Astrocyte (in vitro differentiated cells and primary cell): Measurements from ENCODE around the gene PPM1N. TPM values are rescaled to one million over a fixed set of nuclear protein-coding genes. Genes with fewer than 3 reads are reported as not detected.
A peak's percentile ranks its signal among the peaks of the same experiment; 100 is the strongest.

Experiments
- DNase-seq: peaks from one replicate; pipeline ENCODE4 v3.0.0-alpha.2; 2010; ENCODE audit warnings: low read depth
- FAIRE-seq: peaks from 2 replicates; lab custom pipeline; 2011; peaks lifted over from hg19 to GRCh38; lab: Jason Lieb, UNC
- H2AFZ ChIP-seq: 2 replicates; pipeline ENCODE4 v1.6.0; 2012; ENCODE audit warnings: low read depth, low read length, inconsistent platforms
- H3K27ac ChIP-seq: 2 replicates; pipeline ENCODE4 v1.5.1; 2011; ENCODE audit warnings: low read depth, low read length, inconsistent platforms
- H3K27me3 ChIP-seq: 2 replicates; pipeline ENCODE4 v1.6.0; 2011; ENCODE audit warnings: low read length, inconsistent platforms; ENCODE audit not compliant: insufficient read depth
- H3K36me3 ChIP-seq: 2 replicates; pipeline ENCODE4 v1.5.1; 2011; ENCODE audit warnings: low read length, inconsistent platforms; ENCODE audit not compliant: insufficient read depth
- H3K4me1 ChIP-seq: 2 replicates; pipeline ENCODE4 v1.5.1; 2011; ENCODE audit warnings: low read length, inconsistent platforms; ENCODE audit not compliant: insufficient read depth
- H3K4me2 ChIP-seq: 2 replicates; pipeline ENCODE4 v1.6.0; 2012; ENCODE audit warnings: low read length, inconsistent platforms
- H3K4me3 ChIP-seq: 2 replicates; pipeline ENCODE4 v1.5.1; 2011; ENCODE audit warnings: low read depth, mild to moderate bottlenecking, low read length, inconsistent platforms; ENCODE audit not compliant: insufficient read depth
- H3K79me2 ChIP-seq: 2 replicates; pipeline ENCODE4 v1.6.0; 2012; ENCODE audit warnings: mild to moderate bottlenecking, low read length, inconsistent platforms; ENCODE audit not compliant: insufficient read depth
- H3K9ac ChIP-seq: 2 replicates; pipeline ENCODE4 v1.6.0; 2012; ENCODE audit warnings: mild to moderate bottlenecking, low read length, inconsistent platforms
- H3K9me3 ChIP-seq: 2 replicates; pipeline ENCODE4 v1.5.1; 2012; ENCODE audit warnings: low read depth, mild to moderate bottlenecking, low read length, inconsistent platforms; ENCODE audit not compliant: insufficient read depth
- H4K20me1 ChIP-seq: 2 replicates; pipeline ENCODE4 v1.6.0; 2012; ENCODE audit warnings: low read length, inconsistent platforms; ENCODE audit not compliant: insufficient read depth
- H3K27ac Mint-ChIP-seq: one replicate; pipeline ENCODE4 v1.8.0; 2021; ENCODE audit warnings: mild to moderate bottlenecking, mixed read lengths; ENCODE audit not compliant: unreplicated experiment
- H3K27me3 Mint-ChIP-seq: one replicate; pipeline ENCODE4 v1.8.0; 2021; ENCODE audit warnings: low read depth, mixed read lengths; ENCODE audit not compliant: unreplicated experiment
- H3K36me3 Mint-ChIP-seq: one replicate; pipeline ENCODE4 v1.8.0; 2021; ENCODE audit warnings: low read depth, mixed read lengths; ENCODE audit not compliant: unreplicated experiment
- H3K4me1 Mint-ChIP-seq: one replicate; pipeline ENCODE4 v1.8.0; 2021; ENCODE audit warnings: low read depth, mixed read lengths; ENCODE audit not compliant: unreplicated experiment
- H3K4me3 Mint-ChIP-seq: one replicate; pipeline ENCODE4 v1.8.0; 2021; ENCODE audit warnings: mild to moderate bottlenecking, moderate library complexity, mixed read lengths; ENCODE audit not compliant: unreplicated experiment
- H3K9me3 Mint-ChIP-seq: one replicate; pipeline ENCODE4 v1.8.0; 2021; ENCODE audit warnings: mild to moderate bottlenecking, mixed read lengths; ENCODE audit not compliant: unreplicated experiment
- CTCF ChIP-seq: IDR thresholded peaks from 2 replicates; pipeline ENCODE4 v1.5.1; 2011; ENCODE audit warnings: low read depth, mild to moderate bottlenecking, inconsistent platforms, low read length, moderate library complexity; ENCODE audit not compliant: insufficient read depth
- EZH2 ChIP-seq: IDR thresholded peaks from 2 replicates; pipeline ENCODE4 v1.6.1; 2012; ENCODE audit warnings: mild to moderate bottlenecking, low read length, inconsistent platforms; ENCODE audit not compliant: insufficient read depth
- total RNA-seq: library from RNA; stranded (reverse); gene quantifications from 2 replicates; pipeline ENCODE4 v1.2.1, GENCODE V29; 2021

Gene PPM1N
- total RNA-seq, 1 donor from 2014 or later: 1.3 TPM

- H3K4me3 Mint-ChIP-seq: no peak overlapping the region
- Histone ChIP-seq H3K9ac (no peak overlapping the region), H3K4me1 (no peaks in the 10 kb centered on the region), H3K4me3 (no peak overlapping the region), H3K36me3 (no peaks in the 10 kb centered on the region), H3K79me2 (no peaks in the 10 kb centered on the region), H3K4me2 (no peak overlapping the region), H3K9me3 (no peaks in the 10 kb centered on the region), H4K20me1 (no peaks in the 10 kb centered on the region), H3K27me3 (no peaks in the 10 kb centered on the region), H3K27ac (no peak overlapping the region), H2AFZ (no peak overlapping the region)
- no peak overlapping the region for H3K27ac Mint-ChIP-seq
- FAIRE-seq (no peak), DNase-seq (no peak)
- peaks cover 2% of the 10 kb centered on the region for H3K9me3 Mint-ChIP-seq
- TF ChIP-seq EZH2: no peak
- no peak for TF ChIP-seq CTCF
- H3K36me3 Mint-ChIP-seq: no peaks in the 10 kb centered on the region
- H3K27me3 Mint-ChIP-seq: no peaks in the 10 kb centered on the region
- no peaks in the 10 kb centered on the region for H3K4me1 Mint-ChIP-seq
Observed at GRCh38 chr19:45542234-45542668, 44.0 kb downstream of the PPM1N start.

- Histone ChIP-seq H3K27ac (no peak overlapping the region), H3K4me1 (no peaks in the 10 kb centered on the region), H3K27me3 (no peaks in the 10 kb centered on the region), H3K9ac (no peak overlapping the region), H3K79me2 (no peaks in the 10 kb centered on the region), H3K9me3 (no peaks in the 10 kb centered on the region), H3K4me3 (no peak overlapping the region), H2AFZ (no peak overlapping the region), H3K36me3 (no peaks in the 10 kb centered on the region), H3K4me2 (no peak overlapping the region), H4K20me1 (peaks cover 3% of the 10 kb centered on the region)
- H3K4me1 Mint-ChIP-seq: no peaks in the 10 kb centered on the region
- FAIRE-seq (no peak), DNase-seq (no peak)
- no peaks in the 10 kb centered on the region for H3K36me3 Mint-ChIP-seq
- TF ChIP-seq EZH2 (no peak), CTCF (no peak)
- H3K9me3 Mint-ChIP-seq: peaks cover 2% of the 10 kb centered on the region
- no peak overlapping the region for H3K27ac Mint-ChIP-seq
- H3K4me3 Mint-ChIP-seq: peak overlapping the region; percentile 57
- H3K27me3 Mint-ChIP-seq: no peaks in the 10 kb centered on the region
Observed at GRCh38 chr19:45547211-45547770, 49.0 kb downstream of the PPM1N start.

- Histone ChIP-seq H3K9me3 (no peaks in the 10 kb centered on the region), H3K4me1 (no peaks in the 10 kb centered on the region), H3K27me3 (no peaks in the 10 kb centered on the region), H2AFZ (no peak overlapping the region), H3K27ac (no peak overlapping the region), H3K4me2 (no peak overlapping the region), H3K79me2 (no peaks in the 10 kb centered on the region), H3K4me3 (no peak overlapping the region), H3K36me3 (no peaks in the 10 kb centered on the region), H3K9ac (no peak overlapping the region), H4K20me1 (peaks cover 6% of the 10 kb centered on the region)
- peaks cover 2% of the 10 kb centered on the region for H3K36me3 Mint-ChIP-seq
- H3K9me3 Mint-ChIP-seq: peaks cover 2% of the 10 kb centered on the region
- H3K27me3 Mint-ChIP-seq: no peaks in the 10 kb centered on the region
- DNase-seq: no peak
- no peak overlapping the region for H3K4me3 Mint-ChIP-seq
- H3K27ac Mint-ChIP-seq: no peak overlapping the region
- FAIRE-seq: no peak
- no peaks in the 10 kb centered on the region for H3K4me1 Mint-ChIP-seq
- no peak for TF ChIP-seq EZH2
- TF ChIP-seq CTCF: no peak
Observed at GRCh38 chr19:45547965-45548609, 49.8 kb downstream of the PPM1N start.
